HepG2 (cell line): ENCODE measurements around the gene SLC35D3. TPM values are rescaled to one million over a fixed set of nuclear protein-coding genes. Genes with fewer than 3 reads are reported as not detected.

Experiments
- ATAC-seq: fragments of 200-7000 bp; cut with Tn5 transposase; 3 replicates; pipeline ENCODE4 v1.9.1; 2020; ENCODE audit warnings: mild to moderate bottlenecking, moderate library complexity
- BruUV-seq: library from RNA; stranded (reverse); fragments of 400-500 nt; replicated peaks from 2 replicates; lab custom pipeline; 2021; lab: Mats Ljungman, UMichigan
- CTCF ChIA-PET: fragments of 300-600 bp; formaldehyde crosslinking; extraction: SDS; loops from one replicate; lab custom pipeline; 2021; ENCODE audit warnings: low total read pairs, inconsistent platforms, low intra/inter-chr PET ratio; lab: Yijun Ruan, JAX
- POLR2A ChIA-PET: fragments of 350-600 bp; sonication (Branson Sonifier 250); formaldehyde crosslinking; loops from one replicate; lab custom pipeline; 2020; ENCODE audit warnings: antibody characterized with exemption, inconsistent platforms; lab: Yijun Ruan, JAX
- DNase-seq: peaks from one replicate; pipeline ENCODE4 v3.0.0-alpha.2; 2015; ENCODE audit warnings: low spot score
- FAIRE-seq: peaks from 3 replicates; lab custom pipeline; 2011; peaks lifted over from hg19 to GRCh38; lab: Jason Lieb, UNC
- H2AFZ ChIP-seq: one replicate; pipeline ENCODE4 v1.6.1; 2011; ENCODE audit warnings: low read length, inconsistent platforms
- H3K27ac ChIP-seq: fragments of 300-600 bp; 3 replicates; pipeline ENCODE4 v1.8.0; 2011; ENCODE audit warnings: mixed run types, mild to moderate bottlenecking, mixed read lengths, low read length, inconsistent platforms; ENCODE audit not compliant: insufficient read depth; ENCODE audit errors: extremely low read length
- H3K27me3 ChIP-seq, 2 experiments: fragments of 200-600 bp in 1 of 2; 2 replicates in 1 of 2; 3 replicates in 1 of 2; pipeline versions ENCODE4 v1.6.0 to v1.8.0; 2011; ENCODE audit warnings: low read length in 2 of 2, mild to moderate bottlenecking in 2 of 2, moderate library complexity in 2 of 2, inconsistent platforms in 1 of 2; ENCODE audit not compliant: insufficient read depth in 2 of 2, control insufficient read depth in 1 of 2
- H3K36me3 ChIP-seq, 2 experiments: fragments of 200-600 bp in 1 of 2; replicated peaks in 1 of 2; 2 replicates in 1 of 2; 3 replicates in 1 of 2; pipeline versions ENCODE4 v1.5.1 to v1.8.0; 2011; ENCODE audit warnings: low read length in 2 of 2, inconsistent platforms in 1 of 2; ENCODE audit not compliant: insufficient read depth in 2 of 2, control insufficient read depth in 1 of 2
- H3K4me1 ChIP-seq: 2 replicates; pipeline ENCODE4 v1.5.1; 2012; ENCODE audit warnings: low read length, inconsistent platforms; ENCODE audit not compliant: insufficient read depth
- H3K4me2 ChIP-seq: 2 replicates; pipeline ENCODE4 v1.6.0; 2011; ENCODE audit warnings: low read depth, low read length, inconsistent platforms
- H3K4me3 ChIP-seq, 3 experiments: fragments of 200-600 bp in 1 of 3; sonication (generic), shearing (Covaris generic) in 1 of 3; replicated peaks in 1 of 3; 2 replicates each; pipeline ENCODE4 v1.5.1; 2011 to 2016; ENCODE audit warnings: low read length in 3 of 3, inconsistent platforms in 2 of 3, low read depth in 2 of 3, mild to moderate bottlenecking in 2 of 3, control low read depth in 1 of 3, mixed read lengths in 1 of 3; ENCODE audit not compliant: insufficient read depth in 1 of 3
- H3K79me2 ChIP-seq: one replicate; pipeline ENCODE4 v1.6.1; 2011; ENCODE audit warnings: low read length, inconsistent platforms; ENCODE audit not compliant: insufficient read depth
- H3K9ac ChIP-seq: 2 replicates; pipeline ENCODE4 v1.6.0; 2011; ENCODE audit warnings: mild to moderate bottlenecking, low read depth, low read length, inconsistent platforms; ENCODE audit not compliant: insufficient read depth
- H3K9me3 ChIP-seq: 2 replicates; pipeline ENCODE4 v1.5.1; 2012; ENCODE audit warnings: mild to moderate bottlenecking, low read length
- H4K20me1 ChIP-seq: 2 replicates; pipeline ENCODE4 v1.6.0; 2011; ENCODE audit warnings: inconsistent platforms, mild to moderate bottlenecking, low read length, moderate library complexity; ENCODE audit not compliant: insufficient read depth
- BCL6 ChIP-seq: IDR thresholded peaks from 2 replicates; pipeline ENCODE4 v1.6.1; 2016; ENCODE audit warnings: missing genetic modification reagents, missing compliant biosample characterization
- FOSL2 ChIP-seq: sonication (generic); formaldehyde crosslinking; IDR thresholded peaks from 2 replicates; pipeline ENCODE4 v1.4.0; 2020; ENCODE audit warnings: missing genetic modification reagents
- FOXA1 ChIP-seq, 2 experiments: fragments of 450-650 bp in 1 of 2; sonication (generic) in 1 of 2; formaldehyde crosslinking in 1 of 2; IDR thresholded peaks; 2 replicates each; pipeline versions ENCODE4 v1.4.0 to v1.6.1; 2016 to 2020; ENCODE audit warnings: missing genetic modification reagents in 1 of 2
- FOXA3 ChIP-seq: IDR thresholded peaks from 2 replicates; pipeline ENCODE4 v1.6.1; 2016; ENCODE audit warnings: missing genetic modification reagents, missing compliant biosample characterization
- HNRNPL ChIP-seq: fragments of 200-400 bp; formaldehyde crosslinking; IDR thresholded peaks from 2 replicates; pipeline ENCODE4 v1.6.1; 2017; ENCODE audit warnings: mild to moderate bottlenecking, low read depth, low read length
- NR2F6 ChIP-seq, 2 experiments: IDR thresholded peaks; 2 replicates each; pipeline ENCODE4 v1.6.1; 2016; ENCODE audit warnings: antibody characterized with exemption in 1 of 2, mild to moderate bottlenecking in 1 of 2
- TFAP4 ChIP-seq: sonication (generic); IDR thresholded peaks from 2 replicates; pipeline ENCODE4 v1.6.1; 2016; ENCODE audit warnings: low read depth, borderline replicate concordance
- ZNF318 ChIP-seq: sonication (generic); formaldehyde crosslinking; IDR thresholded peaks from 2 replicates; pipeline ENCODE4 v1.4.0; 2020; ENCODE audit warnings: mild to moderate bottlenecking, missing genetic modification reagents
- ZNF652 ChIP-seq: IDR thresholded peaks from 2 replicates; pipeline ENCODE4 v1.6.1; 2016; ENCODE audit warnings: low read depth, borderline replicate concordance
- WGBS: methylation state at CpG from one replicate; pipeline ENCODE4 v1.1.6; 2017; ENCODE audit warnings: low lambda C conversion rate; 5-methylcytosine and 5-hydroxymethylcytosine counted together
- in situ Hi-C: cut with HindIII; loops from 2 replicates; pipeline ENCODE4 v1.10.0; 2017; ENCODE audit warnings: low pct_unique_long_range_greater_than_20kb; ENCODE audit not compliant: extremely low pct_ligation_motif_present
- intact Hi-C: fragments of 100-400 bp; cut with micrococcal nuclease; formaldehyde crosslinking; loops from one replicate; pipeline ENCODE4 v1.10.0; 2022; ENCODE audit not compliant: unreplicated experiment
- polyA plus RNA-seq, 8 experiments: library from polyadenylated mRNA; depleted of rRNA in 3 of 8; stranded (reverse) in 7 of 8; unstranded in 1 of 8; fragments of >200 nt; fragmentation: Illumina TruSeq in 4 of 8; extraction: Trizol in 4 of 8; gene quantifications; 2 replicates each; pipeline versions ENCODE4 v1.2.1 to v1.2.3, GENCODE V29; 2011 to 2016; ENCODE audit warnings: low read depth in 4 of 8, missing spikeins in 1 of 8, mixed read lengths in 1 of 8; ENCODE audit not compliant: insufficient read depth in 1 of 8
- total RNA-seq, 5 experiments: library from RNA; depleted of rRNA; stranded (reverse); fragments of >200 nt; fragmentation: Illumina TruSeq; extraction: Trizol; gene quantifications; 2 replicates each; pipeline ENCODE4 v1.2.3, GENCODE V29; 2016; ENCODE audit warnings: low read depth in 1 of 5

The SLC35D3 gene
- total and polyA plus RNA-seq, 2 of the 13 experiments (the other 11 are each of a cell fraction or from before 2014, with no cell fraction given) = not detected

GRCh38 chr6:136889271-136890193 lies 32.6 kb upstream of the SLC35D3 start:
- no peak overlapping the region for H3K4me2 ChIP-seq
- ChIA-PET POLR2A (no interaction called here), CTCF (no interaction called here)
- H3K27me3 ChIP-seq = peaks cover 1 to 47% of the 10 kb centered on the region in 2 experiments
- 0 out of 2 replicates have a peak, but pooled peaks cover 6% of the 10 kb centered on the region for H3K4me1 ChIP-seq
- DNase-seq (peak; percentile 25), FAIRE-seq (no peak), ATAC-seq (peak; percentile 31; the same call in 1 of the 3 replicates)
- H3K4me3 ChIP-seq = no peak overlapping the region
- no peak overlapping the region for H2AFZ ChIP-seq
- 0 out of 2 replicates have a peak, but pooled peaks have one; percentile 15 for TF ChIP-seq FOSL2 (CRISPR knock-in tag)
- no peak for TF ChIP-seq ZNF652 (CRISPR knock-in tag)
- TF ChIP-seq ZNF318 (CRISPR knock-in tag) = no peak
- peak; percentile 65; the same call in 1 of the 2 replicates for TF ChIP-seq TFAP4
- peak; percentile 17; the same call in 1 of the 2 replicates for TF ChIP-seq FOXA3 (CRISPR knock-in tag)
- peak; percentile 85 for TF ChIP-seq BCL6
- TF ChIP-seq HNRNPL = 0 out of 2 replicates have a peak, but pooled peaks have one; percentile 58
- peak; percentile 16; the same call in 1 of the 2 replicates for TF ChIP-seq NR2F6 (IDR thresholded peaks at IDR 0.05)
- no peak for TF ChIP-seq NR2F6 (CRISPR knock-in tag; IDR thresholded peaks at IDR 0.05)
- no peak for TF ChIP-seq FOXA1 (IDR thresholded peaks at IDR 0.05)
- TF ChIP-seq FOXA1 (CRISPR knock-in tag; IDR thresholded peaks at IDR 0.05) = 0 out of 2 replicates have a peak, but pooled peaks have one; percentile 28
- intact Hi-C loops = no loop called here
- whole genome bisulfite sequencing = 4% methylated on average over 6 of the region's 6 CpGs
- no peaks in the 10 kb centered on the region for H3K36me3 ChIP-seq
- in situ Hi-C loops = no loop called here
- H3K9ac ChIP-seq = no peak overlapping the region
- peaks cover 3% of the 10 kb centered on the region; the same call in 1 of the 2 replicates for H4K20me1 ChIP-seq
- no peaks in the 10 kb centered on the region for H3K79me2 ChIP-seq
- H3K27ac ChIP-seq = no peak overlapping the region
- H3K9me3 ChIP-seq = no peaks in the 10 kb centered on the region
- BruUV-seq = no TSS peak
